ENCODE results near the gene ERO1A. TPM values are rescaled to one million over a fixed set of nuclear protein-coding genes. Genes with fewer than 3 reads are reported as not detected.

Gene ERO1A
- total and polyA plus RNA-seq, 4 donors: 18.6 to 88.7 (median 51.9) TPM

- no peaks in the 10 kb centered on the region for H3K4me1 ChIP-seq (ENCODE audit: control insufficient read depth in 5 of 5, insufficient read depth in 5 of 5, low read length in 5 of 5)
- peaks cover 0 to 17% (median 11%) of the 10 kb centered on the region in 4 donors for H3K36me3 ChIP-seq (ENCODE audit: control insufficient read depth in 4 of 4, insufficient read depth in 4 of 4, low read length in 4 of 4)
- ATAC-seq (ENCODE audit: insufficient read depth, low FRiP score): no peak
- DNase-seq: no peak
- no peak overlapping the region for H3K9ac ChIP-seq (ENCODE audit: insufficient read depth in 1 of 2, low read length in 2 of 2)
- no peaks in the 10 kb centered on the region for H3K9me3 ChIP-seq (ENCODE audit: control insufficient read depth in 4 of 4, insufficient read depth in 3 of 4, low read length in 3 of 4)
- WGBS, 2 donors: 98 to 99% methylated on average over 1 of the region's 1 CpG
- no peaks in the 10 kb centered on the region for H3K27me3 ChIP-seq (ENCODE audit: control insufficient read depth in 3 of 3, insufficient read depth in 3 of 3, low read length in 2 of 3)
- H3K27ac ChIP-seq (ENCODE audit: low read depth in 1 of 2, low read length in 1 of 2): no peak overlapping the region
- no peak overlapping the region for H3K4me3 ChIP-seq
- no peak for TF ChIP-seq CTCF (IDR thresholded peaks at IDR 0.05; ENCODE audit: control extremely low read depth, extremely low read depth)
Measured at GRCh38 chr14:52649511-52649910, 45.8 kb downstream of the ERO1A start.

- H3K4me1 ChIP-seq (ENCODE audit: control insufficient read depth in 5 of 5, insufficient read depth in 5 of 5, low read length in 5 of 5): no peaks in the 10 kb centered on the region
- ATAC-seq (ENCODE audit: insufficient read depth, low FRiP score): no peak
- peaks cover 5 to 23% (median 14%) of the 10 kb centered on the region in 4 donors for H3K36me3 ChIP-seq (ENCODE audit: control insufficient read depth in 4 of 4, insufficient read depth in 4 of 4, low read length in 4 of 4)
- DNase-seq: no peak
- H3K9ac ChIP-seq (ENCODE audit: insufficient read depth in 1 of 2, low read length in 2 of 2): no peak overlapping the region
- no peaks in the 10 kb centered on the region for H3K27me3 ChIP-seq (ENCODE audit: control insufficient read depth in 3 of 3, insufficient read depth in 3 of 3, low read length in 2 of 3)
- H3K9me3 ChIP-seq (ENCODE audit: control insufficient read depth in 4 of 4, insufficient read depth in 3 of 4, low read length in 3 of 4): peaks cover 0 to 3% (median 1%) of the 10 kb centered on the region in 4 donors
- no peak overlapping the region for H3K4me3 ChIP-seq
- WGBS, 2 donors: 93% methylated on average over 1 of the region's 1 CpG
- H3K27ac ChIP-seq (ENCODE audit: low read depth in 1 of 2, low read length in 1 of 2): no peak overlapping the region
- no peak for TF ChIP-seq CTCF (IDR thresholded peaks at IDR 0.05; ENCODE audit: control extremely low read depth, extremely low read depth)
Measured at GRCh38 chr14:52641745-52642144, 53.6 kb downstream of the ERO1A start.

GRCh38 chr14:52640137-52640536 lies 55.2 kb downstream of the ERO1A start:
- H3K36me3 ChIP-seq (ENCODE audit: control insufficient read depth in 4 of 4, insufficient read depth in 4 of 4, low read length in 4 of 4): peaks cover 5 to 17% (median 8%) of the 10 kb centered on the region in 4 donors
- DNase-seq (no peak), ATAC-seq (ENCODE audit: insufficient read depth, low FRiP score) (no peak)
- H3K9me3 ChIP-seq (ENCODE audit: control insufficient read depth in 4 of 4, insufficient read depth in 3 of 4, low read length in 3 of 4): peaks cover 0 to 3% (median 1%) of the 10 kb centered on the region in 4 donors
- no peak overlapping the region for H3K27ac ChIP-seq (ENCODE audit: low read depth in 1 of 2, low read length in 1 of 2)
- no peak overlapping the region for H3K9ac ChIP-seq (ENCODE audit: insufficient read depth in 1 of 2, low read length in 2 of 2)
- H3K27me3 ChIP-seq (ENCODE audit: control insufficient read depth in 3 of 3, insufficient read depth in 3 of 3, low read length in 2 of 3): no peaks in the 10 kb centered on the region
- 92 to 93% methylated on average over 4 of the region's 4 CpGs for WGBS, 2 donors
- H3K4me1 ChIP-seq (ENCODE audit: control insufficient read depth in 5 of 5, insufficient read depth in 5 of 5, low read length in 5 of 5): no peaks in the 10 kb centered on the region
- TF ChIP-seq CTCF (IDR thresholded peaks at IDR 0.05; ENCODE audit: control extremely low read depth, extremely low read depth): no peak
- no peak overlapping the region for H3K4me3 ChIP-seq

- no peak for TF ChIP-seq CTCF (IDR thresholded peaks at IDR 0.05; ENCODE audit: control extremely low read depth, extremely low read depth)
- Histone ChIP-seq H3K4me3 (no peak overlapping the region), H3K27me3 (ENCODE audit: control insufficient read depth in 3 of 3, insufficient read depth in 3 of 3, low read length in 2 of 3) (no peaks in the 10 kb centered on the region), H3K9ac (ENCODE audit: insufficient read depth in 1 of 2, low read length in 2 of 2) (no peak overlapping the region), H3K9me3 (ENCODE audit: control insufficient read depth in 4 of 4, insufficient read depth in 3 of 4, low read length in 3 of 4) (no peaks in the 10 kb centered on the region), H3K27ac (ENCODE audit: low read depth in 1 of 2, low read length in 1 of 2) (no peak overlapping the region), H3K36me3 (ENCODE audit: control insufficient read depth in 4 of 4, insufficient read depth in 4 of 4, low read length in 4 of 4) (no peaks in the 10 kb centered on the region), H3K4me1 (ENCODE audit: control insufficient read depth in 5 of 5, insufficient read depth in 5 of 5, low read length in 5 of 5) (no peaks in the 10 kb centered on the region)
- no peak for ATAC-seq (ENCODE audit: insufficient read depth, low FRiP score)
- DNase-seq: no peak
- 98% methylated on average over 1 of the region's 1 CpG for WGBS, 2 donors
Measured at GRCh38 chr14:52619687-52620086, 75.7 kb downstream of the ERO1A start.
